ENCODE results near the gene CASP7. TPM values are rescaled to one million over a fixed set of nuclear protein-coding genes. Genes with fewer than 3 reads are reported as not detected.
A peak's percentile ranks its signal among the peaks of the same experiment; 100 is the strongest.

The CASP7 gene
- total RNA-seq, 2 donors from 2014 or later, result 9.9 to 18.5 TPM

GRCh38 chr10:113708640-113709039, 28.9 kb downstream of the CASP7 start:
- peaks cover 17% of the 10 kb centered on the region for H3K4me1 Mint-ChIP-seq (ENCODE audit: low read depth)
- no peaks in the 10 kb centered on the region for H3K9me3 Mint-ChIP-seq
- H3K36me3 Mint-ChIP-seq (ENCODE audit: insufficient read depth in 2 of 2), result no peaks in the 10 kb centered on the region
- no peak for DNase-seq
- H3K27ac Mint-ChIP-seq, result peak overlapping the region; percentile 50
- H3K4me3 Mint-ChIP-seq, result no peak overlapping the region
- H3K27me3 Mint-ChIP-seq (ENCODE audit: low read depth), result no peaks in the 10 kb centered on the region
- ATAC-seq (replicated peaks in 1 of 2), result no peak

GRCh38 chr10:113709221-113709838, 29.6 kb downstream of the CASP7 start:
- H3K4me1 Mint-ChIP-seq (ENCODE audit: low read depth), result peaks cover 17% of the 10 kb centered on the region
- no peak overlapping the region for H3K27ac Mint-ChIP-seq
- peaks cover 0 to 1% of the 10 kb centered on the region in 2 donors for H3K36me3 Mint-ChIP-seq (ENCODE audit: insufficient read depth in 2 of 2)

GRCh38 chr10:113711142-113711541, 31.4 kb downstream of the CASP7 start:
- ATAC-seq (replicated peaks in 1 of 2), result no peak
- no peak overlapping the region for H3K4me3 Mint-ChIP-seq
- DNase-seq, result no peak
- no peaks in the 10 kb centered on the region for H3K27me3 Mint-ChIP-seq (ENCODE audit: low read depth)
- H3K4me1 Mint-ChIP-seq (ENCODE audit: low read depth), result peaks cover 17% of the 10 kb centered on the region
- H3K36me3 Mint-ChIP-seq (ENCODE audit: insufficient read depth in 2 of 2), result peaks cover 0 to 1% of the 10 kb centered on the region in 2 donors
- no peak overlapping the region for H3K27ac Mint-ChIP-seq
- H3K9me3 Mint-ChIP-seq, result peaks cover 0 to 1% of the 10 kb centered on the region in 2 donors

More at GRCh38 chr10:113709221-113709838, 29.6 kb downstream of the CASP7 start:
- no peak for ATAC-seq (replicated peaks in 1 of 2)
- Mint-ChIP-seq H3K27me3 (ENCODE audit: low read depth) (no peaks in the 10 kb centered on the region), H3K4me3 (no peak overlapping the region), H3K9me3 (no peaks in the 10 kb centered on the region)
- DNase-seq, result no peak

- Mint-ChIP-seq H3K27me3 (ENCODE audit: low read depth) (no peaks in the 10 kb centered on the region), H3K4me3 (no peak overlapping the region), H3K4me1 (ENCODE audit: low read depth) (peaks cover 12% of the 10 kb centered on the region), H3K27ac (no peak overlapping the region), H3K9me3 (peaks cover 0 to 1% of the 10 kb centered on the region in 2 donors), H3K36me3 (ENCODE audit: insufficient read depth in 2 of 2) (peaks cover 0 to 1% of the 10 kb centered on the region in 2 donors)
- no peak for ATAC-seq (replicated peaks in 1 of 2)
- no peak for DNase-seq
Measured at GRCh38 chr10:113712024-113712423, 32.3 kb downstream of the CASP7 start.

GRCh38 chr10:113712755-113713639, 33.3 kb downstream of the CASP7 start:
- Mint-ChIP-seq H3K36me3 (ENCODE audit: insufficient read depth in 2 of 2) (peaks cover 0 to 1% of the 10 kb centered on the region in 2 donors), H3K27ac (no peak overlapping the region), H3K4me1 (ENCODE audit: low read depth) (peaks cover 5% of the 10 kb centered on the region), H3K4me3 (no peak overlapping the region), H3K27me3 (ENCODE audit: low read depth) (no peaks in the 10 kb centered on the region), H3K9me3 (peaks cover 0 to 1% of the 10 kb centered on the region in 2 donors)
- ATAC-seq (replicated peaks in 1 of 2) (no peak), DNase-seq (no peak)

GRCh38 chr10:113713640-113713982, 33.9 kb downstream of the CASP7 start:
- Mint-ChIP-seq H3K36me3 (ENCODE audit: insufficient read depth in 2 of 2) (peaks cover 0 to 1% of the 10 kb centered on the region in 2 donors), H3K27me3 (ENCODE audit: low read depth) (no peaks in the 10 kb centered on the region), H3K4me1 (ENCODE audit: low read depth) (peaks cover 9% of the 10 kb centered on the region), H3K9me3 (peaks cover 0 to 1% of the 10 kb centered on the region in 2 donors), H3K4me3 (no peak overlapping the region), H3K27ac (no peak overlapping the region)
- DNase-seq (no peak), ATAC-seq (replicated peaks in 1 of 2) (no peak)

- peaks cover 0 to 1% of the 10 kb centered on the region in 2 donors for H3K9me3 Mint-ChIP-seq
- peaks cover 0 to 1% of the 10 kb centered on the region in 2 donors for H3K36me3 Mint-ChIP-seq (ENCODE audit: insufficient read depth in 2 of 2)
- H3K27me3 Mint-ChIP-seq (ENCODE audit: low read depth), result no peaks in the 10 kb centered on the region
- DNase-seq (no peak), ATAC-seq (replicated peaks in 1 of 2) (no peak)
- H3K27ac Mint-ChIP-seq, result no peak overlapping the region
- H3K4me1 Mint-ChIP-seq (ENCODE audit: low read depth), result peaks cover 4% of the 10 kb centered on the region
- no peak overlapping the region for H3K4me3 Mint-ChIP-seq
Measured at GRCh38 chr10:113716109-113716910, 36.6 kb downstream of the CASP7 start.

GRCh38 chr10:113718969-113719822, 39.5 kb downstream of the CASP7 start:
- no peak overlapping the region for H3K27ac Mint-ChIP-seq
- ATAC-seq (replicated peaks in 1 of 2) (no peak), DNase-seq (no peak)
- H3K9me3 Mint-ChIP-seq, result peaks cover 0 to 1% of the 10 kb centered on the region in 2 donors
- H3K36me3 Mint-ChIP-seq (ENCODE audit: insufficient read depth in 2 of 2), result peaks cover under 1 to 2% of the 10 kb centered on the region in 2 donors
- H3K4me3 Mint-ChIP-seq, result no peak overlapping the region
- peaks cover 4% of the 10 kb centered on the region for H3K4me1 Mint-ChIP-seq (ENCODE audit: low read depth)
- H3K27me3 Mint-ChIP-seq (ENCODE audit: low read depth), result no peaks in the 10 kb centered on the region

- ATAC-seq (replicated peaks in 1 of 2) (no peak), DNase-seq (no peak)
- H3K4me1 Mint-ChIP-seq (ENCODE audit: low read depth), result peaks cover 4% of the 10 kb centered on the region
- H3K4me3 Mint-ChIP-seq, result no peak overlapping the region
- H3K9me3 Mint-ChIP-seq, result peaks cover 0 to 1% of the 10 kb centered on the region in 2 donors
- H3K36me3 Mint-ChIP-seq (ENCODE audit: insufficient read depth in 2 of 2), result peaks cover 1 to 2% of the 10 kb centered on the region in 2 donors
- no peaks in the 10 kb centered on the region for H3K27me3 Mint-ChIP-seq (ENCODE audit: low read depth)
- H3K27ac Mint-ChIP-seq, result no peak overlapping the region
Measured at GRCh38 chr10:113720386-113720785, 40.7 kb downstream of the CASP7 start.

GRCh38 chr10:113732160-113732881, 52.6 kb downstream of the CASP7 start:
- no peaks in the 10 kb centered on the region for H3K9me3 Mint-ChIP-seq
- H3K27ac Mint-ChIP-seq, result no peak overlapping the region
- ATAC-seq (replicated peaks in 1 of 2) (no peak), DNase-seq (no peak)
- no peaks in the 10 kb centered on the region for H3K4me1 Mint-ChIP-seq (ENCODE audit: low read depth)
- no peaks in the 10 kb centered on the region for H3K27me3 Mint-ChIP-seq (ENCODE audit: low read depth)
- no peak overlapping the region for H3K4me3 Mint-ChIP-seq
- H3K36me3 Mint-ChIP-seq (ENCODE audit: insufficient read depth in 2 of 2), result peaks cover 5 to 12% of the 10 kb centered on the region in 2 donors

- Mint-ChIP-seq H3K9me3 (no peaks in the 10 kb centered on the region), H3K27me3 (ENCODE audit: low read depth) (no peaks in the 10 kb centered on the region), H3K27ac (no peak overlapping the region), H3K4me1 (ENCODE audit: low read depth) (no peaks in the 10 kb centered on the region), H3K4me3 (no peak overlapping the region), H3K36me3 (ENCODE audit: insufficient read depth in 2 of 2) (peaks cover 3 to 10% of the 10 kb centered on the region in 2 donors)
- DNase-seq, result no peak
- no peak for ATAC-seq (replicated peaks in 1 of 2)
Measured at GRCh38 chr10:113732966-113733365, 53.3 kb downstream of the CASP7 start.

- no peak overlapping the region for H3K4me3 Mint-ChIP-seq
- ATAC-seq (replicated peaks in 1 of 2) (no peak), DNase-seq (no peak)
- peaks cover 3 to 10% of the 10 kb centered on the region in 2 donors for H3K36me3 Mint-ChIP-seq (ENCODE audit: insufficient read depth in 2 of 2)
- H3K9me3 Mint-ChIP-seq, result no peaks in the 10 kb centered on the region
- H3K27ac Mint-ChIP-seq, result no peak overlapping the region
- no peaks in the 10 kb centered on the region for H3K4me1 Mint-ChIP-seq (ENCODE audit: low read depth)
- no peaks in the 10 kb centered on the region for H3K27me3 Mint-ChIP-seq (ENCODE audit: low read depth)
Measured at GRCh38 chr10:113733635-113734034, 53.9 kb downstream of the CASP7 start.
